ENCODE results near the gene GET3.

DNA sequence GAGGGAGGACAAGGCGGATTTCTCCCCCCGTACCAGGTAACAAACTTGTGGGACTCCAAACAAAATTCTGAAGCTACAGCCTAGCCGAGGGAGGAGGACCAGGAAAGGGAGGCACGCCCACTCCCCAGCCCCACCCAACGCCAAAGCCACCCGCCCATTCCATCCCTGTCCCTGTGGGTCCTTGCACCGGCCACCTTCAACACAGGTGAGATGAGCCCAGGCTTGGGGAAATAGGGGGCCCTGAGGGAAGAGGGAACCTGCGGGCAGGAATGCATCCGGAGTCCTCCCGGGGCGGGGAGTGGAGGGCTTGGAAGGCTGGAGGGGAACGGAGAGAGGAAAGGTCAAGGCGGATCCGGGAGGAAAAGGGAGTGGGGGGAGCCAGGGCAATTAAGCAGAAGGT lies 14.3 kb downstream of the GET3 start, which contains the start of gene BEST2:
- TF ChIP-seq EZH2 (optimal IDR thresholded peaks at IDR 0.05; ENCODE audit: low read depth, low read length) (no peak), CTCF (IDR thresholded peaks at IDR 0.05; ENCODE audit: low read length) (no peak), EZH2phosphoT487 (IDR thresholded peaks at IDR 0.05; ENCODE audit: low read length) (no peak)

Measured in MM.1S (cell line).